Keratinocyte (primary cell): ENCODE data around the gene ANKRD9. TPM values are rescaled to one million over a fixed set of nuclear protein-coding genes. Genes with fewer than 3 reads are reported as not detected.
A peak's percentile ranks its signal among the peaks of the same experiment; 100 is the strongest.

ENCODE experiments used
- DNase-seq: peaks from one replicate; pipeline ENCODE4 v3.0.0-alpha.2; 2011; ENCODE audit warnings: low read depth, missing footprints, low spot score
- FAIRE-seq: peaks from 2 replicates; lab custom pipeline; 2011; peaks lifted over from hg19 to GRCh38; lab: Jason Lieb, UNC
- H2AFZ ChIP-seq: 2 replicates; pipeline ENCODE4 v1.6.0; 2012; ENCODE audit warnings: low read length, control low read depth, inconsistent platforms; ENCODE audit not compliant: control insufficient read depth
- H3K27ac ChIP-seq: 2 replicates; pipeline ENCODE4 v1.5.1; 2011; ENCODE audit warnings: low read length; ENCODE audit not compliant: control insufficient read depth, insufficient read depth
- H3K27me3 ChIP-seq: 3 replicates; pipeline ENCODE4 v1.6.0; 2011; ENCODE audit warnings: low read length; ENCODE audit not compliant: control insufficient read depth, insufficient read depth; ENCODE audit errors: extremely low read depth
- H3K36me3 ChIP-seq, 2 experiments: 2 replicates in 1 of 2; 3 replicates in 1 of 2; pipeline ENCODE4 v1.5.1; 2011; ENCODE audit warnings: low read length in 2 of 2, mild to moderate bottlenecking in 1 of 2; ENCODE audit not compliant: control insufficient read depth in 2 of 2, insufficient read depth in 2 of 2; ENCODE audit errors: extremely low read depth in 1 of 2
- H3K4me1 ChIP-seq: 3 replicates; pipeline ENCODE4 v1.5.1; 2011; ENCODE audit warnings: low read length; ENCODE audit not compliant: control insufficient read depth, insufficient read depth; ENCODE audit errors: extremely low read depth
- H3K4me2 ChIP-seq: 3 replicates; pipeline ENCODE4 v1.6.0; 2011; ENCODE audit warnings: low read depth, low read length; ENCODE audit not compliant: control insufficient read depth, insufficient read depth; ENCODE audit errors: extremely low read depth
- H3K4me3 ChIP-seq, 3 experiments: fragments of 200-600 bp in 1 of 3; sonication (generic) in 1 of 3; 2 replicates in 2 of 3; 3 replicates in 1 of 3; pipeline ENCODE4 v1.5.1; 2011 to 2016; ENCODE audit warnings: low read length in 3 of 3, mild to moderate bottlenecking in 3 of 3, control low read depth in 2 of 3, inconsistent platforms in 1 of 3, low read depth in 1 of 3, mixed read lengths in 1 of 3, mixed run types in 1 of 3, moderate library complexity in 1 of 3; ENCODE audit not compliant: control insufficient read depth in 2 of 3, insufficient read depth in 2 of 3; ENCODE audit errors: extremely low read depth in 1 of 3
- H3K79me2 ChIP-seq: 2 replicates; pipeline ENCODE4 v1.6.0; 2012; ENCODE audit warnings: low read length; ENCODE audit not compliant: control insufficient read depth, insufficient read depth
- H3K9ac ChIP-seq: 3 replicates; pipeline ENCODE4 v1.6.0; 2011; ENCODE audit warnings: low read length; ENCODE audit not compliant: control insufficient read depth, insufficient read depth; ENCODE audit errors: extremely low read depth
- H3K9me1 ChIP-seq: 3 replicates; pipeline ENCODE4 v1.6.0; 2011; ENCODE audit warnings: low read length; ENCODE audit not compliant: control insufficient read depth, insufficient read depth; ENCODE audit errors: extremely low read depth
- H3K9me3 ChIP-seq: 2 replicates; pipeline ENCODE4 v1.5.1; 2012; ENCODE audit warnings: low read depth, low read length; ENCODE audit not compliant: control insufficient read depth
- H4K20me1 ChIP-seq: 3 replicates; pipeline ENCODE4 v1.6.0; 2011; ENCODE audit warnings: low read length; ENCODE audit not compliant: control insufficient read depth, insufficient read depth; ENCODE audit errors: extremely low read depth
- EZH2 ChIP-seq: IDR thresholded peaks from one replicate; pipeline ENCODE4 v1.6.1; 2012; ENCODE audit warnings: inconsistent platforms, mild to moderate bottlenecking, low read length, moderate library complexity
- dilution Hi-C: fragments of 300-500 bp; cut with MboI; formaldehyde crosslinking; loops from one replicate; pipeline ENCODE4 v1.7.0; 2020; ENCODE audit warnings: low sequenced_read_pairs; ENCODE audit not compliant: extremely low pct_ligation_motif_present
- polyA plus RNA-seq, 5 experiments: library from polyadenylated mRNA; depleted of rRNA in 3 of 5; stranded (reverse) in 3 of 5; stranded (forward) in 1 of 5; unstranded in 1 of 5; fragments of >200 nt; gene quantifications; 1 replicate in 1 of 5; 2 replicates in 3 of 5; 3 replicates in 1 of 5; pipeline versions ENCODE4 v1.2.1 to v1.2.3, GENCODE V29; 2011 to 2012; ENCODE audit warnings: missing spikeins in 2 of 5, low read depth in 1 of 5, low replicate concordance in 1 of 5
- TF ChIP-seq, protein P1 (sequence below), 3 experiments: IDR thresholded peaks in 1 of 3; conservative IDR thresholded peaks in 1 of 3; optimal IDR thresholded peaks in 1 of 3; 2 replicates in 2 of 3; 3 replicates in 1 of 3; pipeline versions ENCODE3 to v1.5.1; 2011; ENCODE audit warnings: low read length in 3 of 3, mild to moderate bottlenecking in 3 of 3, moderate library complexity in 2 of 3, control low read depth in 1 of 3, inconsistent platforms in 1 of 3; ENCODE audit not compliant: insufficient read depth in 2 of 3; ENCODE audit errors: extremely low read depth in 1 of 3

The ANKRD9 gene
- polyA plus RNA-seq, 1 donor (not counting 4 experiments of a cell fraction or from before 2014, with no cell fraction given): 4.9 TPM

DNA sequence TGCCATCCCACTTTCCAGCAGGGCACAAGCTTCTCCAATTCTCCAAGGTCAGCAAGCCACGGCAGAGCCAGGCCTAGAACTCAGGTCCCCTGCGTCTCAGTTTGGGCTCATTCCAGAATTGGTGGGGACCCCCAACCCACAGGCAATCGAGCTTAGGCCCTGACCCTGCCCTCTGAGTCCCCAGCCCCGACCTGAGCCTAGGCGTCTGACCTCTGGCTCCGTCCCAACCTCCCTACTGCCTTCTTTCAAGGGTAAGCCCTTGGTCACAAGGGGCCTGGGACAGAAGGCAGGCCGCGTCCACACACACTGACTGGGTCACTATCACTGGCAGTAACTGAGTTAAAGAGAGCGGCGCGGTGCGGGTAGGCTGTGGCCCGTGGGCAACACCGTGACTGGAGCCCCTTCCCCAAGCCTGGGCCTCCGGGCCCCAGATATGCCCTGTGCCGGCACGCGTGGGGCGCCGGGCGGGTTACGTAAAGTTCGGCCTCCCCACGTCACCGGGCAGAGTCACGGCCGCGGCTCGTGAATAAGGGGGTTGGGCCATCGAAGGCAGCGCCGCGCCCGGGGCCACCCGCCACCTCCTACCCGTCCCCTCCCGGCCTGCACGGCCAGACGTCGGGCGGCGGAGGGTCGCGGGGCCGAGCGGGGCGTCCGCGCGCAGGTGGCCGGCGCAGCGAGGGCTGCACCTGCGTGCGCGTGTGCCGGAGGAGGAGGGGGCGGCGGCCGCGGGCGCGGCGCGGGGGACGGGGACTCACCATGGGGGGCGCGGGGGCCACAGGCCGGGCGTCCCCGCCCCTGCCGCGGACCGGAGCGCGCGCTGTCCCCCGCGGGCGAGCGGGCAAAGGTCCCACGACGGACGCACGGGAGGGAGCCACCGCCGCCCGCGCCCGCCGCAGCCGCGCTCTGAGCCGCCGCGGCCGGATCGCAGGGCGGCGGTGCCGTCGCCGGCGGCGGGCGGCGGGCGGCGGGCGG lies 516 bp downstream of the ANKRD9 start:
- FAIRE-seq (no peak), DNase-seq (no peak)
- peaks cover 3 to 4% of the 10 kb centered on the region in 2 experiments for H3K36me3 ChIP-seq
- TF ChIP-seq EZH2: no peak
- TF ChIP-seq, protein P1, sequence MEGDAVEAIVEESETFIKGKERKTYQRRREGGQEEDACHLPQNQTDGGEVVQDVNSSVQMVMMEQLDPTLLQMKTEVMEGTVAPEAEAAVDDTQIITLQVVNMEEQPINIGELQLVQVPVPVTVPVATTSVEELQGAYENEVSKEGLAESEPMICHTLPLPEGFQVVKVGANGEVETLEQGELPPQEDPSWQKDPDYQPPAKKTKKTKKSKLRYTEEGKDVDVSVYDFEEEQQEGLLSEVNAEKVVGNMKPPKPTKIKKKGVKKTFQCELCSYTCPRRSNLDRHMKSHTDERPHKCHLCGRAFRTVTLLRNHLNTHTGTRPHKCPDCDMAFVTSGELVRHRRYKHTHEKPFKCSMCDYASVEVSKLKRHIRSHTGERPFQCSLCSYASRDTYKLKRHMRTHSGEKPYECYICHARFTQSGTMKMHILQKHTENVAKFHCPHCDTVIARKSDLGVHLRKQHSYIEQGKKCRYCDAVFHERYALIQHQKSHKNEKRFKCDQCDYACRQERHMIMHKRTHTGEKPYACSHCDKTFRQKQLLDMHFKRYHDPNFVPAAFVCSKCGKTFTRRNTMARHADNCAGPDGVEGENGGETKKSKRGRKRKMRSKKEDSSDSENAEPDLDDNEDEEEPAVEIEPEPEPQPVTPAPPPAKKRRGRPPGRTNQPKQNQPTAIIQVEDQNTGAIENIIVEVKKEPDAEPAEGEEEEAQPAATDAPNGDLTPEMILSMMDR (optimal IDR thresholded peaks at IDR 0.05 in 1 of 3, IDR thresholded peaks at IDR 0.05 in 1 of 3, conservative IDR thresholded peaks at IDR 0.05 in 1 of 3; ENCODE audit: extremely low read depth in 1 of 3, insufficient read depth in 2 of 3, low read length in 3 of 3): no peak
- dilution Hi-C loops: no loop called here
- no peaks in the 10 kb centered on the region for H4K20me1 ChIP-seq
- no peaks in the 10 kb centered on the region for H3K79me2 ChIP-seq
- H3K9me3 ChIP-seq: no peaks in the 10 kb centered on the region
- H3K9me1 ChIP-seq: no peaks in the 10 kb centered on the region
- peak overlapping the region; percentile 81 for H3K9ac ChIP-seq
- peak overlapping the region; percentile 20 for H2AFZ ChIP-seq
- no peaks in the 10 kb centered on the region for H3K27me3 ChIP-seq
- H3K4me2 ChIP-seq: peak overlapping the region; percentile 95
- peak overlapping the region; percentile 87 for H3K27ac ChIP-seq
- peak overlapping the region; percentile 57 to 68 (median 62) for H3K4me3 ChIP-seq
- H3K4me1 ChIP-seq: peaks cover 17% of the 10 kb centered on the region

DNA sequence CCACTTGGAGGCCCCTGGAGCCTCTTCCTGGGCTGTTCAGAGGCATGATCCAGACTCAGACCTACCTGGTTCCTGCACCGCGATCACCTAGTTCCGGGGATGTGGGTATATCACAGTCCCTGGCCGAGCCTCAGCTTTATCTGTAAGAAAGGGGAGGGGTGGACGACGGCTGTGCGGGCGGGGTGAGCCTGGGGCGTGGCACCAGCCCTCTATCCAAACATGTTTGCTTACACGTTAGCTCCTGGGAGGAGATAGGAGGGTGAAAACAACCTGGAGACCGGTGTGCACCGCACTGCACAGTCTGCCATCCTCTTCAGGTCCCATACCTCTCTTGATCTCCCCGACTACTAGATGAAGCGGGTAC lies 1.2 kb downstream of the ANKRD9 start:
- Histone ChIP-seq H3K4me1 (peaks cover 20% of the 10 kb centered on the region), H3K79me2 (no peaks in the 10 kb centered on the region), H3K9me1 (no peaks in the 10 kb centered on the region), H3K4me3 (peak overlapping the region; percentile 57 to 68 (median 62)), H3K36me3 (peaks cover 3 to 4% of the 10 kb centered on the region in 2 experiments), H3K9me3 (no peaks in the 10 kb centered on the region), H2AFZ (peak overlapping the region; percentile 20), H4K20me1 (no peaks in the 10 kb centered on the region), H3K27ac (peak overlapping the region; percentile 87), H3K27me3 (no peaks in the 10 kb centered on the region), H3K4me2 (peak overlapping the region; percentile 95), H3K9ac (peak overlapping the region; percentile 81)
- DNase-seq (no peak), FAIRE-seq (peak; percentile 76)
- TF ChIP-seq, protein P1 (optimal IDR thresholded peaks at IDR 0.05 in 1 of 3, IDR thresholded peaks at IDR 0.05 in 1 of 3, conservative IDR thresholded peaks at IDR 0.05 in 1 of 3; ENCODE audit: extremely low read depth in 1 of 3, insufficient read depth in 2 of 3, low read length in 3 of 3): no peak
- TF ChIP-seq EZH2: no peak
- dilution Hi-C loops: no loop called here
